Sigmoid colon (tissue), 3 donors: ENCODE results near the gene TSPAN18.

Experiments used
- POLR2A ChIP-seq, 2 donors: fragments of 450-650 bp; IDR thresholded peaks; one replicate each; pipeline ENCODE4 v1.6.1; 2016; ENCODE audit warnings: antibody characterized with exemption in 2 of 2, mild to moderate bottlenecking in 2 of 2, moderate library complexity in 2 of 2
- TF ChIP-seq, protein P1 (sequence below), 4 experiments: fragments of 450-650 bp in 3 of 4; fragments of 200-600 bp in 1 of 4; IDR thresholded peaks; one replicate each; pipeline ENCODE4 v1.5.1; 2016 to 2019; ENCODE audit warnings: antibody characterized with exemption in 4 of 4, mild to moderate bottlenecking in 3 of 4, moderate library complexity in 2 of 4

DNA sequence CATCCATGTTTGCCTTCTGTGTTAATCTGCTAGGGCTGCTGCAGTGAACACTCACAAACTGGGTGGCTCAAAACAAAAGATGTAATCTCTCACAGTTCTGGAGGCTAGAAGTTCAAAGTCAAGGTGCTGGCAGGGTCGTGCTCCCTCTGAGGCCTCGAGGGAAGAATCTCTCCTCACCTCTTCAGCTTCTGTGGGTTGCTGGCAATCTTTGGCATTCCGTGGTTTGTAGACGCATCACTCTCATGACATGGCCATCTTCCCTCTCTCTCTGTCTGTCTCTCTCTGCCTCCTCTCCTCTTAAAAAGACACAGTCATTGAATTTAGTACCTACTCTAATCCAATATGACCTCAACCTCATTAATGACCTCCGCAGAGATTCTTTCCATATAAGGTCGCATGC, 78.8 kb downstream of the TSPAN18 start:
- TF ChIP-seq, protein P1, sequence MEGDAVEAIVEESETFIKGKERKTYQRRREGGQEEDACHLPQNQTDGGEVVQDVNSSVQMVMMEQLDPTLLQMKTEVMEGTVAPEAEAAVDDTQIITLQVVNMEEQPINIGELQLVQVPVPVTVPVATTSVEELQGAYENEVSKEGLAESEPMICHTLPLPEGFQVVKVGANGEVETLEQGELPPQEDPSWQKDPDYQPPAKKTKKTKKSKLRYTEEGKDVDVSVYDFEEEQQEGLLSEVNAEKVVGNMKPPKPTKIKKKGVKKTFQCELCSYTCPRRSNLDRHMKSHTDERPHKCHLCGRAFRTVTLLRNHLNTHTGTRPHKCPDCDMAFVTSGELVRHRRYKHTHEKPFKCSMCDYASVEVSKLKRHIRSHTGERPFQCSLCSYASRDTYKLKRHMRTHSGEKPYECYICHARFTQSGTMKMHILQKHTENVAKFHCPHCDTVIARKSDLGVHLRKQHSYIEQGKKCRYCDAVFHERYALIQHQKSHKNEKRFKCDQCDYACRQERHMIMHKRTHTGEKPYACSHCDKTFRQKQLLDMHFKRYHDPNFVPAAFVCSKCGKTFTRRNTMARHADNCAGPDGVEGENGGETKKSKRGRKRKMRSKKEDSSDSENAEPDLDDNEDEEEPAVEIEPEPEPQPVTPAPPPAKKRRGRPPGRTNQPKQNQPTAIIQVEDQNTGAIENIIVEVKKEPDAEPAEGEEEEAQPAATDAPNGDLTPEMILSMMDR (IDR thresholded peaks at IDR 0.05) = no peak
- no peak for TF ChIP-seq POLR2A (IDR thresholded peaks at IDR 0.05)
